Lung (tissue), 12 donors: Measurements from ENCODE around the gene PLA2G6. TPM values are rescaled to one million over a fixed set of nuclear protein-coding genes. Genes with fewer than 3 reads are reported as not detected.

Source experiments
- ATAC-seq: fragments of 200-7000 bp; cut with Tn5 transposase; one replicate; pipeline ENCODE4 v1.9.1; 2020; ENCODE audit warnings: moderate number of reproducible peaks; ENCODE audit not compliant: insufficient read depth, low FRiP score
- DNase-seq, 3 donors: peaks; one replicate each; pipeline ENCODE4 v3.0.0-alpha.2; 2013 to 2017
- H3K27ac ChIP-seq, 2 donors: one replicate each; pipeline ENCODE4 v1.5.1; 2013; ENCODE audit warnings: mild to moderate bottlenecking in 2 of 2, moderate library complexity in 2 of 2, control low read depth in 1 of 2, inconsistent platforms in 1 of 2, low read depth in 1 of 2, low read length in 1 of 2
- H3K27me3 ChIP-seq, 3 donors: one replicate each; pipeline ENCODE4 v1.5.1; 2013; ENCODE audit warnings: low read length in 2 of 3; ENCODE audit not compliant: control insufficient read depth in 3 of 3, insufficient read depth in 3 of 3
- H3K36me3 ChIP-seq, 4 donors: one replicate each; pipeline ENCODE4 v1.5.1; 2013; ENCODE audit warnings: low read length in 4 of 4, mild to moderate bottlenecking in 1 of 4, moderate library complexity in 1 of 4; ENCODE audit not compliant: control insufficient read depth in 4 of 4, insufficient read depth in 4 of 4
- H3K4me1 ChIP-seq, 5 donors: one replicate each; pipeline ENCODE4 v1.5.1; 2013; ENCODE audit warnings: low read length in 5 of 5, mild to moderate bottlenecking in 2 of 5, moderate library complexity in 1 of 5; ENCODE audit not compliant: control insufficient read depth in 5 of 5, insufficient read depth in 5 of 5
- H3K4me3 ChIP-seq: one replicate; pipeline ENCODE4 v1.5.1; 2013; ENCODE audit warnings: mild to moderate bottlenecking, control low read depth, moderate library complexity
- H3K9ac ChIP-seq, 2 donors: one replicate each; pipeline ENCODE4 v1.5.1; 2013; ENCODE audit warnings: low read length in 2 of 2, control low read depth in 1 of 2; ENCODE audit not compliant: insufficient read depth in 1 of 2
- H3K9me3 ChIP-seq, 4 donors: one replicate each; pipeline ENCODE4 v1.5.1; 2013; ENCODE audit warnings: low read length in 3 of 4, mild to moderate bottlenecking in 1 of 4, moderate library complexity in 1 of 4; ENCODE audit not compliant: control insufficient read depth in 4 of 4, insufficient read depth in 3 of 4
- CTCF ChIP-seq: IDR thresholded peaks from 2 replicates; pipeline ENCODE4 v1.5.1; 2012; ENCODE audit warnings: mild to moderate bottlenecking; ENCODE audit errors: control extremely low read depth, extremely low read depth
- WGBS, 2 donors: extraction: QIAGEN DNeasy Blood & Tissue Kit; methylation state at CpG; one replicate each; pipeline ENCODE4 v1.1.7; 2013; 5-methylcytosine and 5-hydroxymethylcytosine counted together
- polyA plus RNA-seq, 2 donors: library from polyadenylated mRNA; stranded (reverse); fragments of 200-250 nt; gene quantifications; one replicate each; pipeline ENCODE4 v1.2.1, GENCODE V29; 2013
- total RNA-seq, 2 donors: library from RNA; depleted of rRNA in 1 of 2; stranded (reverse); fragments of >200 nt in 1 of 2; gene quantifications; one replicate each; pipeline ENCODE4 v1.2.1, GENCODE V29; 2014 to 2021
- donor health status: control.
- donor health status: control.
- donor health status: Bipolar disorder and iron deficiency.
- donor health status: healthy.
- donor health status: DM: yes; HTN: yes; CAD: no.

The PLA2G6 gene
- total and polyA plus RNA-seq, 4 donors, result 11.9 to 73.5 (median 37.3) TPM

GRCh38 chr22:38189104-38189503 lies 7.5 kb upstream of the PLA2G6 start:
- H3K27me3 ChIP-seq, result no peaks in the 10 kb centered on the region
- peaks cover 0 to 7% (median 0%) of the 10 kb centered on the region in 5 donors for H3K4me1 ChIP-seq
- H3K9me3 ChIP-seq, result no peaks in the 10 kb centered on the region
- DNase-seq (no peak), ATAC-seq (no peak)
- TF ChIP-seq CTCF, result no peak
- H3K9ac ChIP-seq, result no peak overlapping the region
- 78 to 87% methylated on average over 3 of the region's 3 CpGs for WGBS, 2 donors
- H3K27ac ChIP-seq, result no peak overlapping the region
- H3K36me3 ChIP-seq, result no peaks in the 10 kb centered on the region
- no peak overlapping the region for H3K4me3 ChIP-seq

GRCh38 chr22:38187413-38188212 lies 6.0 kb upstream of the PLA2G6 start:
- DNase-seq, result peak in 1 of 3 donors; percentile 60
- Histone ChIP-seq H3K9me3 (no peaks in the 10 kb centered on the region), H3K27me3 (no peaks in the 10 kb centered on the region), H3K27ac (peak overlapping the region in 1 of 2 donors; percentile 54), H3K36me3 (no peaks in the 10 kb centered on the region), H3K4me1 (peaks cover 0 to 7% (median 0%) of the 10 kb centered on the region in 5 donors), H3K4me3 (no peak overlapping the region), H3K9ac (peak overlapping the region in 1 of 2 donors; percentile 13)
- TF ChIP-seq CTCF, result no peak
- ATAC-seq, result no peak
- WGBS, 2 donors, result 50 to 62% methylated on average over 10 of the region's 10 CpGs

GRCh38 chr22:38186429-38186828 lies 4.8 kb upstream of the PLA2G6 start:
- Histone ChIP-seq H3K9ac (no peak overlapping the region), H3K9me3 (no peaks in the 10 kb centered on the region), H3K27ac (peak overlapping the region in 1 of 2 donors; percentile 24), H3K27me3 (no peaks in the 10 kb centered on the region), H3K36me3 (no peaks in the 10 kb centered on the region), H3K4me1 (peaks cover 0 to 7% (median 0%) of the 10 kb centered on the region in 5 donors), H3K4me3 (no peak overlapping the region)
- WGBS, 2 donors, result 50 to 61% methylated on average over 5 of the region's 5 CpGs
- DNase-seq (no peak), ATAC-seq (no peak)
- TF ChIP-seq CTCF, result no peak
